ENCODE measurements around the gene SEC14L5.

GRCh38 chr16:4962716-4963115 is 4.6 kb downstream of the SEC14L5 start:
- TF ChIP-seq POLR2A (IDR thresholded peaks at IDR 0.05; ENCODE audit: low read length), result no peak
- TF ChIP-seq GATA1 (IDR thresholded peaks at IDR 0.05; ENCODE audit: low read depth, low read length), result no peak
